ENCODE results near the gene SELL. TPM values are rescaled to one million over a fixed set of nuclear protein-coding genes. Genes with fewer than 3 reads are reported as not detected.

SELL gene
- polyA plus RNA-seq, 1 donor (not counting 4 experiments of a cell fraction or from before 2014, with no cell fraction given) = 0.08 TPM

DNA sequence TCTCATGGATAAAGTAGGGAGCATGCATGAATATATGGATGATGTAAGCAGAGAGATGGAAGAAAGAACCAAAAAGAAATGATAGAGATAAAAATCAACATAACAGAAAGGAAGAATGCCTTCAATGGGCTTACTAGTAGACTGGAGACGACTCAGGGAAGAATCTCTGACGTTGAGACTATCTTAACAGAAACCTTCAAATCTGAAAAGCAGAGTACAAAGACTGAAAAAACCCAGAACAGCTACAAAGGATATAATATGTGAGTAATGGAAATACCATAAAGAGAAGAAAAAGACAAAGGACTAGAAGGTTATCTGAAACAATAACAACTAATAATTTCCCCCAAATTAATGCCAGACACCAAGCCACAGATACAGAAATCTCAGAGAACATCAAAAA is 63.2 kb downstream of the SELL start:
- dilution Hi-C loops (cut with MboI; ENCODE audit: extremely low pct_ligation_motif_present, low sequenced_read_pairs) = no loop called here
- TF ChIP-seq, protein P1, sequence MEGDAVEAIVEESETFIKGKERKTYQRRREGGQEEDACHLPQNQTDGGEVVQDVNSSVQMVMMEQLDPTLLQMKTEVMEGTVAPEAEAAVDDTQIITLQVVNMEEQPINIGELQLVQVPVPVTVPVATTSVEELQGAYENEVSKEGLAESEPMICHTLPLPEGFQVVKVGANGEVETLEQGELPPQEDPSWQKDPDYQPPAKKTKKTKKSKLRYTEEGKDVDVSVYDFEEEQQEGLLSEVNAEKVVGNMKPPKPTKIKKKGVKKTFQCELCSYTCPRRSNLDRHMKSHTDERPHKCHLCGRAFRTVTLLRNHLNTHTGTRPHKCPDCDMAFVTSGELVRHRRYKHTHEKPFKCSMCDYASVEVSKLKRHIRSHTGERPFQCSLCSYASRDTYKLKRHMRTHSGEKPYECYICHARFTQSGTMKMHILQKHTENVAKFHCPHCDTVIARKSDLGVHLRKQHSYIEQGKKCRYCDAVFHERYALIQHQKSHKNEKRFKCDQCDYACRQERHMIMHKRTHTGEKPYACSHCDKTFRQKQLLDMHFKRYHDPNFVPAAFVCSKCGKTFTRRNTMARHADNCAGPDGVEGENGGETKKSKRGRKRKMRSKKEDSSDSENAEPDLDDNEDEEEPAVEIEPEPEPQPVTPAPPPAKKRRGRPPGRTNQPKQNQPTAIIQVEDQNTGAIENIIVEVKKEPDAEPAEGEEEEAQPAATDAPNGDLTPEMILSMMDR (optimal IDR thresholded peaks at IDR 0.05 in 1 of 3, IDR thresholded peaks at IDR 0.05 in 1 of 3, conservative IDR thresholded peaks at IDR 0.05 in 1 of 3; ENCODE audit: extremely low read depth in 1 of 3, insufficient read depth in 2 of 3, low read length in 3 of 3) = no peak
- TF ChIP-seq EZH2 (IDR thresholded peaks at IDR 0.05; ENCODE audit: low read length) = no peak
- DNase-seq (ENCODE audit: low read depth, low spot score) (no peak), FAIRE-seq (no peak)
- Histone ChIP-seq H3K4me2 (ENCODE audit: control insufficient read depth, extremely low read depth, insufficient read depth, low read depth, low read length) (no peak overlapping the region), H2AFZ (ENCODE audit: control insufficient read depth, low read length) (no peak overlapping the region), H3K27ac (ENCODE audit: control insufficient read depth, insufficient read depth, low read length) (no peak overlapping the region), H4K20me1 (ENCODE audit: control insufficient read depth, extremely low read depth, insufficient read depth, low read length) (no peaks in the 10 kb centered on the region), H3K9me1 (ENCODE audit: control insufficient read depth, extremely low read depth, insufficient read depth, low read length) (no peaks in the 10 kb centered on the region), H3K9ac (ENCODE audit: control insufficient read depth, extremely low read depth, insufficient read depth, low read length) (no peak overlapping the region), H3K4me3 (ENCODE audit: control insufficient read depth in 2 of 3, extremely low read depth in 1 of 3, insufficient read depth in 2 of 3, low read depth in 1 of 3, low read length in 3 of 3) (no peak overlapping the region), H3K79me2 (ENCODE audit: control insufficient read depth, insufficient read depth, low read length) (no peaks in the 10 kb centered on the region), H3K9me3 (ENCODE audit: control insufficient read depth, low read depth, low read length) (no peaks in the 10 kb centered on the region), H3K27me3 (ENCODE audit: control insufficient read depth, extremely low read depth, insufficient read depth, low read length) (peaks cover 3% of the 10 kb centered on the region), H3K4me1 (ENCODE audit: control insufficient read depth, extremely low read depth, insufficient read depth, low read length) (no peaks in the 10 kb centered on the region), H3K36me3 (ENCODE audit: control insufficient read depth in 2 of 2, extremely low read depth in 1 of 2, insufficient read depth in 2 of 2, low read length in 2 of 2) (no peaks in the 10 kb centered on the region)

DNA sequence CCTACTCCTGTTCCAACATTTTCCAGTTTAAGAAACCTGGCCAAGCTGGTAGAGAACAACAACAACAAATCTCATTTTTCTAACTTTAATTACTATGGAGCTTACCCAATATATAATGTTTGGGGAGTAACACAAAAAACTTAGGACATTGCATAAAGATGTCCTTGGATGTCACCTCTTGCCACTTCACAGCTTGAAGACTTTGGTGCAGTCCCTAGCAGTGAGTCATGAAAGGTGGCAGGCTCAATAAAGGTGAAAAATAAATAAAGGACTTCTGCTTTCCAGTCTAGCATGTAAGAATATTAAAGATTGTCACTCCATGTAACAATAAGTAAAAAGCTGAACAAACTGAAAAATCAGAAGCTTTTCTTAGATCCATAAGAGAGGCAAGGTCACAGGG is 63.9 kb downstream of the SELL start:
- no peak overlapping the region for H3K9ac ChIP-seq (ENCODE audit: control insufficient read depth, extremely low read depth, insufficient read depth, low read length)
- TF ChIP-seq EZH2 (IDR thresholded peaks at IDR 0.05; ENCODE audit: low read length) = no peak
- TF ChIP-seq, protein P1 (optimal IDR thresholded peaks at IDR 0.05 in 1 of 3, IDR thresholded peaks at IDR 0.05 in 1 of 3, conservative IDR thresholded peaks at IDR 0.05 in 1 of 3; ENCODE audit: extremely low read depth in 1 of 3, insufficient read depth in 2 of 3, low read length in 3 of 3) = no peak
- no peaks in the 10 kb centered on the region for H3K79me2 ChIP-seq (ENCODE audit: control insufficient read depth, insufficient read depth, low read length)
- no peak overlapping the region for H3K4me2 ChIP-seq (ENCODE audit: control insufficient read depth, extremely low read depth, insufficient read depth, low read depth, low read length)
- no peak overlapping the region for H3K4me3 ChIP-seq (ENCODE audit: control insufficient read depth in 2 of 3, extremely low read depth in 1 of 3, insufficient read depth in 2 of 3, low read depth in 1 of 3, low read length in 3 of 3)
- no peaks in the 10 kb centered on the region for H4K20me1 ChIP-seq (ENCODE audit: control insufficient read depth, extremely low read depth, insufficient read depth, low read length)
- no peaks in the 10 kb centered on the region for H3K36me3 ChIP-seq (ENCODE audit: control insufficient read depth in 2 of 2, extremely low read depth in 1 of 2, insufficient read depth in 2 of 2, low read length in 2 of 2)
- H2AFZ ChIP-seq (ENCODE audit: control insufficient read depth, low read length) = no peak overlapping the region
- H3K9me1 ChIP-seq (ENCODE audit: control insufficient read depth, extremely low read depth, insufficient read depth, low read length) = no peaks in the 10 kb centered on the region
- H3K27me3 ChIP-seq (ENCODE audit: control insufficient read depth, extremely low read depth, insufficient read depth, low read length) = peaks cover 3% of the 10 kb centered on the region
- DNase-seq (ENCODE audit: low read depth, low spot score) (no peak), FAIRE-seq (no peak)
- H3K4me1 ChIP-seq (ENCODE audit: control insufficient read depth, extremely low read depth, insufficient read depth, low read length) = no peaks in the 10 kb centered on the region
- dilution Hi-C loops (cut with MboI; ENCODE audit: extremely low pct_ligation_motif_present, low sequenced_read_pairs) = no loop called here
- no peak overlapping the region for H3K27ac ChIP-seq (ENCODE audit: control insufficient read depth, insufficient read depth, low read length)
- H3K9me3 ChIP-seq (ENCODE audit: control insufficient read depth, low read depth, low read length) = no peaks in the 10 kb centered on the region

All from keratinocyte (primary cell).